ENCODE results near the gene TLL1. TPM values are rescaled to one million over a fixed set of nuclear protein-coding genes. Genes with fewer than 3 reads are reported as not detected.

TLL1 gene
- total RNA-seq, 1 experiment from 2014 or later, result 0.63 TPM

DNA sequence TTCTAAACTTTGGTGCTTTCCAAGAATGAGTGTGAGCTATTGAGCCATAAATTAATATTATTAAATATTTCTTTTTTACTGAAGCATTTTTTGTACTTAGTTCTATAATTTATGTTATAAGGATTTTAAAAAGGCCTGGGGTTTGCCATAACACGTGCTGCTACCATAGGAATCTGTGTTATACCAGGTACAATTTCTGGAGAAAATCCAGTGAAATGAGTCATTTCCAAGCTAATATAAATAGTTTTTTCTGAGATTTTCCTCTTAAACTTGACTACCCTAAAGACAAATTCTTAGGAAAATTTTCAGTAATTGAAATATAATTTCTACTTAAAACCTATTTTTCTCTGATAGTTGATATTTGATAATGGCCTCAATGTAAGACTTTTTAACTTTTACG, 130.8 kb downstream of the TLL1 start:
- ATAC-seq (no peak), DNase-seq (ENCODE audit: low spot score) (no peak)
- Mint-ChIP-seq H3K4me1 (no peaks in the 10 kb centered on the region), H3K9me3 (no peaks in the 10 kb centered on the region), H3K27me3 (ENCODE audit: low read depth) (no peaks in the 10 kb centered on the region), H3K36me3 (no peaks in the 10 kb centered on the region), H3K27ac (no peak overlapping the region), H3K4me3 (no peak overlapping the region)
- POLR2A ChIA-PET, result no interaction called here
- TF ChIP-seq, protein P1, sequence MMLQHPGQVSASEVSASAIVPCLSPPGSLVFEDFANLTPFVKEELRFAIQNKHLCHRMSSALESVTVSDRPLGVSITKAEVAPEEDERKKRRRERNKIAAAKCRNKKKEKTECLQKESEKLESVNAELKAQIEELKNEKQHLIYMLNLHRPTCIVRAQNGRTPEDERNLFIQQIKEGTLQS (CRISPR knock-in tag; conservative IDR thresholded peaks at IDR 0.05), result no peak
- TF ChIP-seq RORB (CRISPR knock-in tag; IDR thresholded peaks at IDR 0.05), result no peak
- TF ChIP-seq CREM (CRISPR knock-in tag; IDR thresholded peaks at IDR 0.05), result no peak
- no peak for TF ChIP-seq PRRX2 (CRISPR knock-in tag; IDR thresholded peaks at IDR 0.05)
- TF ChIP-seq GRHL2 (CRISPR knock-in tag; IDR thresholded peaks at IDR 0.05; ENCODE audit: insufficient replicate concordance, severe bottlenecking), result no peak
- TF ChIP-seq, protein P2, sequence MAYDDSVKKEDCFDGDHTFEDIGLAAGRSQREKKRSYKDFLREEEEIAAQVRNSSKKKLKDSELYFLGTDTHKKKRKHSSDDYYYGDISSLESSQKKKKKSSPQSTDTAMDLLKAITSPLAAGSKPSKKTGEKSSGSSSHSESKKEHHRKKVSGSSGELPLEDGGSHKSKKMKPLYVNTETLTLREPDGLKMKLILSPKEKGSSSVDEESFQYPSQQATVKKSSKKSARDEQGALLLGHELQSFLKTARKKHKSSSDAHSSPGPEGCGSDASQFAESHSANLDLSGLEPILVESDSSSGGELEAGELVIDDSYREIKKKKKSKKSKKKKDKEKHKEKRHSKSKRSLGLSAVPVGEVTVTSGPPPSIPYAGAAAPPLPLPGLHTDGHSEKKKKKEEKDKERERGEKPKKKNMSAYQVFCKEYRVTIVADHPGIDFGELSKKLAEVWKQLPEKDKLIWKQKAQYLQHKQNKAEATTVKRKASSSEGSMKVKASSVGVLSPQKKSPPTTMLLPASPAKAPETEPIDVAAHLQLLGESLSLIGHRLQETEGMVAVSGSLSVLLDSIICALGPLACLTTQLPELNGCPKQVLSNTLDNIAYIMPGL (CRISPR knock-in tag; IDR thresholded peaks at IDR 0.05), result no peak
- TF ChIP-seq ESRRA (CRISPR knock-in tag; IDR thresholded peaks at IDR 0.05; ENCODE audit: borderline replicate concordance), result no peak
- no peak for TF ChIP-seq HMGA2 (CRISPR knock-in tag; IDR thresholded peaks at IDR 0.05)
- no peak for TF ChIP-seq IRF2 (CRISPR knock-in tag; IDR thresholded peaks at IDR 0.05; ENCODE audit: borderline replicate concordance, low read depth)
- TF ChIP-seq SP1 (CRISPR knock-in tag; conservative IDR thresholded peaks at IDR 0.05), result no peak
- no peak for TF ChIP-seq FOXP1 (CRISPR knock-in tag; IDR thresholded peaks at IDR 0.05; ENCODE audit: borderline replicate concordance)
- TF ChIP-seq, protein P3, sequence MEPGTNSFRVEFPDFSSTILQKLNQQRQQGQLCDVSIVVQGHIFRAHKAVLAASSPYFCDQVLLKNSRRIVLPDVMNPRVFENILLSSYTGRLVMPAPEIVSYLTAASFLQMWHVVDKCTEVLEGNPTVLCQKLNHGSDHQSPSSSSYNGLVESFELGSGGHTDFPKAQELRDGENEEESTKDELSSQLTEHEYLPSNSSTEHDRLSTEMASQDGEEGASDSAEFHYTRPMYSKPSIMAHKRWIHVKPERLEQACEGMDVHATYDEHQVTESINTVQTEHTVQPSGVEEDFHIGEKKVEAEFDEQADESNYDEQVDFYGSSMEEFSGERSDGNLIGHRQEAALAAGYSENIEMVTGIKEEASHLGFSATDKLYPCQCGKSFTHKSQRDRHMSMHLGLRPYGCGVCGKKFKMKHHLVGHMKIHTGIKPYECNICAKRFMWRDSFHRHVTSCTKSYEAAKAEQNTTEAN (CRISPR knock-in tag; IDR thresholded peaks at IDR 0.05), result no peak
- TF ChIP-seq ZNF263 (CRISPR knock-in tag; IDR thresholded peaks at IDR 0.05; ENCODE audit: low read depth), result no peak
- TF ChIP-seq, protein P4, sequence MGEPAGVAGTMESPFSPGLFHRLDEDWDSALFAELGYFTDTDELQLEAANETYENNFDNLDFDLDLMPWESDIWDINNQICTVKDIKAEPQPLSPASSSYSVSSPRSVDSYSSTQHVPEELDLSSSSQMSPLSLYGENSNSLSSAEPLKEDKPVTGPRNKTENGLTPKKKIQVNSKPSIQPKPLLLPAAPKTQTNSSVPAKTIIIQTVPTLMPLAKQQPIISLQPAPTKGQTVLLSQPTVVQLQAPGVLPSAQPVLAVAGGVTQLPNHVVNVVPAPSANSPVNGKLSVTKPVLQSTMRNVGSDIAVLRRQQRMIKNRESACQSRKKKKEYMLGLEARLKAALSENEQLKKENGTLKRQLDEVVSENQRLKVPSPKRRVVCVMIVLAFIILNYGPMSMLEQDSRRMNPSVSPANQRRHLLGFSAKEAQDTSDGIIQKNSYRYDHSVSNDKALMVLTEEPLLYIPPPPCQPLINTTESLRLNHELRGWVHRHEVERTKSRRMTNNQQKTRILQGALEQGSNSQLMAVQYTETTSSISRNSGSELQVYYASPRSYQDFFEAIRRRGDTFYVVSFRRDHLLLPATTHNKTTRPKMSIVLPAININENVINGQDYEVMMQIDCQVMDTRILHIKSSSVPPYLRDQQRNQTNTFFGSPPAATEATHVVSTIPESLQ (CRISPR knock-in tag; IDR thresholded peaks at IDR 0.05), result no peak
- no peak for TF ChIP-seq TEAD4 (CRISPR knock-in tag; IDR thresholded peaks at IDR 0.05)
- TF ChIP-seq RELA (CRISPR knock-in tag; IDR thresholded peaks at IDR 0.05; ENCODE audit: borderline replicate concordance), result no peak
- CTCF ChIA-PET, result no interaction called here

DNA sequence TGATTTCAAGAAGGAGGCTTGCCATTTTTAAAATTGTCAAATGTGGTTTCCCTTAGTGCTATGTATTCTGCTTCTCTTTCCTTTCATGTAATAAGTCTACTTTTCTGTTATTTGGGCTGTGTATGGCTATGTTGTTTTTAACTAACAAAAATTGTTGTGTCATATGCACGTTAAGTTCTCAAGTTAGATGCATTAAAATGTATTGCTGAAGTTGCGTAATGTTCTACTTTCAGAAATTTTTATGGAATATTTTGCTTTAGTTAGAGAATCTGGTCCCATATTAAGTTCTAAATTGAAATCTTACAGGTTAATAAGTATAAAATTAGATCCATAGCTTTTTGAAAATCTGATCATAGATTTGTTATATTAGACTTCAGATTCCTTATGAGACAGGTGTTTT, 133.2 kb downstream of the TLL1 start:
- ChIA-PET CTCF (no interaction called here), POLR2A (no interaction called here)
- no peaks in the 10 kb centered on the region for H3K27me3 Mint-ChIP-seq (ENCODE audit: low read depth)
- H3K4me1 Mint-ChIP-seq, result no peaks in the 10 kb centered on the region
- H3K36me3 Mint-ChIP-seq, result no peaks in the 10 kb centered on the region
- ATAC-seq (no peak), DNase-seq (ENCODE audit: low spot score) (no peak)
- TF ChIP-seq, protein P5, sequence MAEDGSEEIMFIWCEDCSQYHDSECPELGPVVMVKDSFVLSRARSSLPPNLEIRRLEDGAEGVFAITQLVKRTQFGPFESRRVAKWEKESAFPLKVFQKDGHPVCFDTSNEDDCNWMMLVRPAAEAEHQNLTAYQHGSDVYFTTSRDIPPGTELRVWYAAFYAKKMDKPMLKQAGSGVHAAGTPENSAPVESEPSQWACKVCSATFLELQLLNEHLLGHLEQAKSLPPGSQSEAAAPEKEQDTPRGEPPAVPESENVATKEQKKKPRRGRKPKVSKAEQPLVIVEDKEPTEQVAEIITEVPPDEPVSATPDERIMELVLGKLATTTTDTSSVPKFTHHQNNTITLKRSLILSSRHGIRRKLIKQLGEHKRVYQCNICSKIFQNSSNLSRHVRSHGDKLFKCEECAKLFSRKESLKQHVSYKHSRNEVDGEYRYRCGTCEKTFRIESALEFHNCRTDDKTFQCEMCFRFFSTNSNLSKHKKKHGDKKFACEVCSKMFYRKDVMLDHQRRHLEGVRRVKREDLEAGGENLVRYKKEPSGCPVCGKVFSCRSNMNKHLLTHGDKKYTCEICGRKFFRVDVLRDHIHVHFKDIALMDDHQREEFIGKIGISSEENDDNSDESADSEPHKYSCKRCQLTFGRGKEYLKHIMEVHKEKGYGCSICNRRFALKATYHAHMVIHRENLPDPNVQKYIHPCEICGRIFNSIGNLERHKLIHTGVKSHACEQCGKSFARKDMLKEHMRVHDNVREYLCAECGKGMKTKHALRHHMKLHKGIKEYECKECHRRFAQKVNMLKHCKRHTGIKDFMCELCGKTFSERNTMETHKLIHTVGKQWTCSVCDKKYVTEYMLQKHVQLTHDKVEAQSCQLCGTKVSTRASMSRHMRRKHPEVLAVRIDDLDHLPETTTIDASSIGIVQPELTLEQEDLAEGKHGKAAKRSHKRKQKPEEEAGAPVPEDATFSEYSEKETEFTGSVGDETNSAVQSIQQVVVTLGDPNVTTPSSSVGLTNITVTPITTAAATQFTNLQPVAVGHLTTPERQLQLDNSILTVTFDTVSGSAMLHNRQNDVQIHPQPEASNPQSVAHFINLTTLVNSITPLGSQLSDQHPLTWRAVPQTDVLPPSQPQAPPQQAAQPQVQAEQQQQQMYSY (CRISPR knock-in tag; IDR thresholded peaks at IDR 0.05), result no peak
- TF ChIP-seq, protein P6, sequence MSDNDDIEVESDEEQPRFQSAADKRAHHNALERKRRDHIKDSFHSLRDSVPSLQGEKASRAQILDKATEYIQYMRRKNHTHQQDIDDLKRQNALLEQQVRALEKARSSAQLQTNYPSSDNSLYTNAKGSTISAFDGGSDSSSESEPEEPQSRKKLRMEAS (CRISPR knock-in tag; IDR thresholded peaks at IDR 0.05), result no peak
- TF ChIP-seq NFATC4 (CRISPR knock-in tag; IDR thresholded peaks at IDR 0.05), result no peak
- TF ChIP-seq, protein P7, sequence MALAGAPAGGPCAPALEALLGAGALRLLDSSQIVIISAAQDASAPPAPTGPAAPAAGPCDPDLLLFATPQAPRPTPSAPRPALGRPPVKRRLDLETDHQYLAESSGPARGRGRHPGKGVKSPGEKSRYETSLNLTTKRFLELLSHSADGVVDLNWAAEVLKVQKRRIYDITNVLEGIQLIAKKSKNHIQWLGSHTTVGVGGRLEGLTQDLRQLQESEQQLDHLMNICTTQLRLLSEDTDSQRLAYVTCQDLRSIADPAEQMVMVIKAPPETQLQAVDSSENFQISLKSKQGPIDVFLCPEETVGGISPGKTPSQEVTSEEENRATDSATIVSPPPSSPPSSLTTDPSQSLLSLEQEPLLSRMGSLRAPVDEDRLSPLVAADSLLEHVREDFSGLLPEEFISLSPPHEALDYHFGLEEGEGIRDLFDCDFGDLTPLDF (CRISPR knock-in tag; IDR thresholded peaks at IDR 0.05), result no peak
- no peak for TF ChIP-seq SMAD4 (CRISPR knock-in tag; IDR thresholded peaks at IDR 0.05)
- peaks cover 4% of the 10 kb centered on the region; the same call in 1 of the 2 replicates for H3K9me3 Mint-ChIP-seq
- H3K27ac Mint-ChIP-seq, result no peak overlapping the region
- no peak overlapping the region for H3K4me3 Mint-ChIP-seq

Measured in WTC11 (cell line).